ENCODE measurements around the gene TMEM92.
"Not testable (repeated sequence)": the region's sequence is repeated elsewhere in the genome, so short reads cannot be mapped to it uniquely, and the experiment has no call there.

The TMEM92 gene

DNA sequence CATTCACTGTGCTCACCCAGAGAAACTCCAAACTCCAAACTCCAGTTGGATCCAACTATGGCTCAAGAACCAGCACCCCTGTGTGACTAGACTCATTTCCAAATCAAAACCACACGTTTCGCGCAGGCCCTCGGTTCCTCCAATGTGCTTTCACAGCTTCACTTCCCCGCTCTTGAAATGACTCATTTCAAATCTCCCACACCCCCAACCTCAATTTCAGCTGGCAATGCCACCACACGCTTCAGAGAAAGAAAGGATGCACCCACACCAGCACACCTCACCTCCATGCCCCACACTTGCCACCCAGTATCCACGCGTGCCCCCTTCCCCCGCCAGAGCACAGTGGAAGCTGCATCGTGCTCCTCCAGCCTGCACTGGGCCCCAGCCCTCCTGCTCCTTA is 9.0 kb downstream of the TMEM92 start:
- Histone ChIP-seq H3K36me3 (ENCODE audit: insufficient read depth, low read length) (no peaks in the 10 kb centered on the region), H3K4me1 (ENCODE audit: insufficient read depth, low read length, poor library complexity, severe bottlenecking) (peaks cover 15% of the 10 kb centered on the region), H3K9me2 (replicated peaks; ENCODE audit: low read depth, low read length) (no peaks in the 10 kb centered on the region), H3F3A (ENCODE audit: low read depth) (no peaks in the 10 kb centered on the region), H3K9me3 (ENCODE audit: insufficient read depth, low read depth, low read length) (no peaks in the 10 kb centered on the region), H3K4me2 (ENCODE audit: low read depth, low read length, poor library complexity, severe bottlenecking) (no peak overlapping the region), H3K9ac (ENCODE audit: low read depth, low read length, poor library complexity, severe bottlenecking) (no peak overlapping the region), H3K79me2 (ENCODE audit: insufficient read depth, low read length) (no peaks in the 10 kb centered on the region), H3K4me3 (ENCODE audit: low read length, poor library complexity, severe bottlenecking) (no peak overlapping the region), H4K20me1 (ENCODE audit: insufficient read depth, low read length, poor library complexity, severe bottlenecking) (no peaks in the 10 kb centered on the region), H2AFZ (ENCODE audit: low read length) (no peak overlapping the region), H3K27me3 (ENCODE audit: insufficient read depth, low read length, poor library complexity, severe bottlenecking) (no peaks in the 10 kb centered on the region)
- TF ChIP-seq EZH2phosphoT487 (IDR thresholded peaks at IDR 0.05; ENCODE audit: borderline replicate concordance), result no peak
- TF ChIP-seq, protein P1, sequence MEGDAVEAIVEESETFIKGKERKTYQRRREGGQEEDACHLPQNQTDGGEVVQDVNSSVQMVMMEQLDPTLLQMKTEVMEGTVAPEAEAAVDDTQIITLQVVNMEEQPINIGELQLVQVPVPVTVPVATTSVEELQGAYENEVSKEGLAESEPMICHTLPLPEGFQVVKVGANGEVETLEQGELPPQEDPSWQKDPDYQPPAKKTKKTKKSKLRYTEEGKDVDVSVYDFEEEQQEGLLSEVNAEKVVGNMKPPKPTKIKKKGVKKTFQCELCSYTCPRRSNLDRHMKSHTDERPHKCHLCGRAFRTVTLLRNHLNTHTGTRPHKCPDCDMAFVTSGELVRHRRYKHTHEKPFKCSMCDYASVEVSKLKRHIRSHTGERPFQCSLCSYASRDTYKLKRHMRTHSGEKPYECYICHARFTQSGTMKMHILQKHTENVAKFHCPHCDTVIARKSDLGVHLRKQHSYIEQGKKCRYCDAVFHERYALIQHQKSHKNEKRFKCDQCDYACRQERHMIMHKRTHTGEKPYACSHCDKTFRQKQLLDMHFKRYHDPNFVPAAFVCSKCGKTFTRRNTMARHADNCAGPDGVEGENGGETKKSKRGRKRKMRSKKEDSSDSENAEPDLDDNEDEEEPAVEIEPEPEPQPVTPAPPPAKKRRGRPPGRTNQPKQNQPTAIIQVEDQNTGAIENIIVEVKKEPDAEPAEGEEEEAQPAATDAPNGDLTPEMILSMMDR (conservative IDR thresholded peaks at IDR 0.05; ENCODE audit: low read length), result no peak

DNA sequence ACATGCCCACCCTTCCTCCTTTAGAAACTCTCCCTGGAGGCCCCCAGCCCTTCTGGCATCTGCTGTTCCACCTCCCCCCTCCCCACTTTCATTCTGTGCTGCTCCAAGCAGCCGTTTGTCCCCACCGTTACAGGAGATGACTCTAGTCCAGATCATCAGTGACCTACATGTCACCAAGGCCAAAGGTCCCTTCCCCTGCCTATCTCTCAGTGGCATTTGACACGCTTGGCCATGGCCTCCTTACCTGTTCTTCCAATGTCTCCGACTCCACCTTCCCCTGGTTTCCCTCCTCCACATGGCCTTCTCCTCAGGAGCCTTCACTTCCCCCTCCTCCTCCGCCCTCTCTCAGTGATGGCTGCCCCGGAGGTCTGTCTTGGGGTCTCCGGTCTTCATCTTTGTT is 9.4 kb downstream of the TMEM92 start:
- Histone ChIP-seq H3K4me1 (ENCODE audit: insufficient read depth, low read length, poor library complexity, severe bottlenecking) (peaks cover 15% of the 10 kb centered on the region), H3F3A (ENCODE audit: low read depth) (no peaks in the 10 kb centered on the region), H3K79me2 (ENCODE audit: insufficient read depth, low read length) (no peaks in the 10 kb centered on the region), H2AFZ (ENCODE audit: low read length) (no peak overlapping the region), H3K4me2 (ENCODE audit: low read depth, low read length, poor library complexity, severe bottlenecking) (no peak overlapping the region), H3K4me3 (ENCODE audit: low read length, poor library complexity, severe bottlenecking) (no peak overlapping the region), H3K9me3 (ENCODE audit: insufficient read depth, low read depth, low read length) (no peaks in the 10 kb centered on the region), H3K9ac (ENCODE audit: low read depth, low read length, poor library complexity, severe bottlenecking) (no peak overlapping the region), H3K27me3 (ENCODE audit: insufficient read depth, low read length, poor library complexity, severe bottlenecking) (no peaks in the 10 kb centered on the region), H4K20me1 (ENCODE audit: insufficient read depth, low read length, poor library complexity, severe bottlenecking) (no peaks in the 10 kb centered on the region), H3K36me3 (ENCODE audit: insufficient read depth, low read length) (no peaks in the 10 kb centered on the region), H3K9me2 (replicated peaks; ENCODE audit: low read depth, low read length) (no peaks in the 10 kb centered on the region)
- TF ChIP-seq, protein P1 (conservative IDR thresholded peaks at IDR 0.05; ENCODE audit: low read length), result no peak
- no peak for TF ChIP-seq EZH2phosphoT487 (IDR thresholded peaks at IDR 0.05; ENCODE audit: borderline replicate concordance)

DNA sequence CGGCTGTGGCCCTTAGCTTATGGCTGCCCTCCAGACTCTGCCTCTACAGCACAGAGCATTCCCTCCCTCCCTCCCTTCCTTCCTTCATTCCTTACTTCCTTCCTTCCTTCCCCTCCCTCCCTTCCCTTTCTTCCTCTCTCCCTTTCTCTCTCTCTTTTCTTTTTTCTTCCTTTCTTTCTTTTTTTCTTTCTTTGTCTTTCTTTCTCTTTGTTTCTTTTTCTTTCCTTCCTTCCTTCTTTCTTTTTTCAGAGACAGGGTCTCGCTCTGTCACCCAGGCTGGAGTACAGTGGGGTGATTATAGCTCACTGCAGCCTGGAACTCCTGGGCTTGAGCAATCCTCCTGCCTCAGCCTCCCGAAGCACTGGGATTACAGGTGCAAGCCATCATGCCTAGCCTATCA is 11.7 kb downstream of the TMEM92 start:
- Histone ChIP-seq H3K4me1 (ENCODE audit: insufficient read depth, low read length, poor library complexity, severe bottlenecking) (peaks cover 18% of the 10 kb centered on the region), H3K9me3 (ENCODE audit: insufficient read depth, low read depth, low read length) (no peaks in the 10 kb centered on the region), H2AFZ (ENCODE audit: low read length) (no peak overlapping the region), H3K9ac (ENCODE audit: low read depth, low read length, poor library complexity, severe bottlenecking) (no peak overlapping the region), H3K4me3 (ENCODE audit: low read length, poor library complexity, severe bottlenecking) (no peak overlapping the region), H3K79me2 (ENCODE audit: insufficient read depth, low read length) (no peaks in the 10 kb centered on the region), H3F3A (ENCODE audit: low read depth) (no peaks in the 10 kb centered on the region), H4K20me1 (ENCODE audit: insufficient read depth, low read length, poor library complexity, severe bottlenecking) (no peaks in the 10 kb centered on the region), H3K4me2 (ENCODE audit: low read depth, low read length, poor library complexity, severe bottlenecking) (no peak overlapping the region), H3K27me3 (ENCODE audit: insufficient read depth, low read length, poor library complexity, severe bottlenecking) (no peaks in the 10 kb centered on the region), H3K9me2 (replicated peaks; ENCODE audit: low read depth, low read length) (no peaks in the 10 kb centered on the region), H3K36me3 (ENCODE audit: insufficient read depth, low read length) (no peaks in the 10 kb centered on the region)
- no peak for TF ChIP-seq EZH2phosphoT487 (IDR thresholded peaks at IDR 0.05; ENCODE audit: borderline replicate concordance)
- TF ChIP-seq, protein P1 (conservative IDR thresholded peaks at IDR 0.05; ENCODE audit: low read length), result no peak

DNA sequence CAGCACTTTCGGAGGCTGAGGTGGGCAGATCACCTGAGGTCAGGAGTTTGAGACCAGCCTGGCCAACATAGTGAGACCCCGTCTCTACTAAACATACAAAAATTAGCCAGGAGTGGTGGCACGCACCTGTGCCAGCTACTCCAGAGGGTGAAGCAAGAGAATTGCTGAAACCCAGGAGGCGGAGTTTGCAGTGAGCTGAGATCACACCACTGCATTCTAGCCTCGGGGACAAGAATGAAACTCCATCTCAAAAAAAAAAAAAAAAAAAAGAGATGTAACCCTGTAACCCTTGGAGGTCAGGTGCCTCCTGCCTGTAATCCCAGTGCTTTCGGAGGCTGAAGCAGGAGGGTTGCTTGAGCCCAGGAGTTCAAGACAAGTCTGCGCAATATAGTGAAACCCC is 13.0 kb downstream of the TMEM92 start:
- H3K9me3 ChIP-seq (ENCODE audit: insufficient read depth, low read depth, low read length); H3K36me3 ChIP-seq (ENCODE audit: insufficient read depth, low read length); H4K20me1 ChIP-seq (ENCODE audit: insufficient read depth, low read length, poor library complexity, severe bottlenecking); H3F3A ChIP-seq (ENCODE audit: low read depth); H3K27me3 ChIP-seq (ENCODE audit: insufficient read depth, low read length, poor library complexity, severe bottlenecking); H3K4me3 ChIP-seq (ENCODE audit: low read length, poor library complexity, severe bottlenecking); H3K79me2 ChIP-seq (ENCODE audit: insufficient read depth, low read length); H2AFZ ChIP-seq (ENCODE audit: low read length); H3K9ac ChIP-seq (ENCODE audit: low read depth, low read length, poor library complexity, severe bottlenecking); H3K4me2 ChIP-seq (ENCODE audit: low read depth, low read length, poor library complexity, severe bottlenecking); H3K9me2 ChIP-seq (replicated peaks; ENCODE audit: low read depth, low read length): not testable (repeated sequence)
- H3K4me1 ChIP-seq (ENCODE audit: insufficient read depth, low read length, poor library complexity, severe bottlenecking), result peaks cover 18% of the 10 kb centered on the region

Data from Loucy (cell line).